Heart right ventricle (tissue), 16 donors: Measurements from ENCODE around the gene SEC24A. TPM values are rescaled to one million over a fixed set of nuclear protein-coding genes. Genes with fewer than 3 reads are reported as not detected.
"Not testable (repeated sequence)": the region's sequence is repeated elsewhere in the genome, so short reads cannot be mapped to it uniquely, and the experiment has no call there.

ENCODE experiments used
- ATAC-seq, 8 donors: fragments of 200-7000 bp; cut with Tn5 transposase; one replicate each; pipeline ENCODE4 v1.9.1; 2020; ENCODE audit warnings: mild to moderate bottlenecking in 8 of 8, moderate library complexity in 8 of 8, moderate number of reproducible peaks in 1 of 8
- DNase-seq, 2 donors: peaks; one replicate each; pipeline ENCODE4 v3.0.0-alpha.2; 2020
- H3K27ac ChIP-seq, 10 donors: fragments of 200-600 bp; sonication (generic) in 2 of 10; one replicate each; pipeline versions ENCODE4 v1.5.0 to v1.8.0; 2020 to 2022; ENCODE audit warnings: mild to moderate bottlenecking in 3 of 10
- H3K27me3 ChIP-seq, 7 donors: fragments of 200-600 bp; one replicate each; pipeline ENCODE4 v1.8.0; 2021 to 2022; ENCODE audit warnings: mild to moderate bottlenecking in 2 of 7
- H3K36me3 ChIP-seq, 9 donors: fragments of 200-600 bp; sonication (generic) in 1 of 9; one replicate each; pipeline versions ENCODE4 v1.5.0 to v1.8.0; 2020 to 2022; ENCODE audit warnings: mild to moderate bottlenecking in 2 of 9
- H3K4me1 ChIP-seq, 9 donors: fragments of 200-600 bp; sonication (generic) in 1 of 9; one replicate each; pipeline versions ENCODE4 v1.5.0 to v1.8.0; 2020 to 2022; ENCODE audit warnings: mild to moderate bottlenecking in 4 of 9
- H3K4me3 ChIP-seq, 10 donors: fragments of 200-600 bp; sonication (generic) in 2 of 10; one replicate each; pipeline versions ENCODE4 v1.5.0 to v1.8.0; 2020 to 2022; ENCODE audit warnings: mild to moderate bottlenecking in 7 of 10, moderate library complexity in 2 of 10
- H3K9me3 ChIP-seq, 11 donors: fragments of 200-600 bp in 10 of 11; sonication (generic) in 2 of 11; one replicate each; pipeline versions ENCODE4 v1.5.0 to v1.8.0; 2013 to 2022; ENCODE audit warnings: mild to moderate bottlenecking in 2 of 11, control low read depth in 1 of 11, moderate library complexity in 1 of 11
- CTCF ChIP-seq, 9 donors: fragments of 200-600 bp; sonication (generic) in 2 of 9; IDR thresholded peaks; one replicate each; pipeline versions ENCODE4 v1.5.0 to v1.8.0; 2021 to 2022; ENCODE audit warnings: antibody characterized with exemption in 9 of 9, mild to moderate bottlenecking in 5 of 9, moderate library complexity in 1 of 9
- WGBS, 2 donors: extraction: QIAGEN DNeasy Blood & Tissue Kit; methylation state at CpG; one replicate each; pipeline ENCODE4 v1.1.7; 2013; ENCODE audit warnings: inconsistent platforms in 1 of 2; 5-methylcytosine and 5-hydroxymethylcytosine counted together
- intact Hi-C, 10 donors: fragments of 100-400 bp; cut with DNase I; formaldehyde crosslinking; loops; one replicate each; pipeline versions ENCODE4 v1.11.1 to v1.14.2; 2022
- polyA plus RNA-seq, 2 donors: library from polyadenylated mRNA; stranded (reverse); fragments of 200-250 nt; gene quantifications; one replicate each; pipeline ENCODE4 v1.2.3, GENCODE V29; 2013
- total RNA-seq, 10 donors: library from RNA; stranded (reverse); fragmentation: NEBNext Ultra II Directional in 3 of 10; extraction: Animal tissue kit (Norgen Biotek cat#: 25700) in 3 of 10; gene quantifications; one replicate each; pipeline versions ENCODE4 v1.2.1 to v1.2.4, GENCODE V29; 2021 to 2023
- donor health status: Arrhythmogenic right ventricular cardiomyopathy.
- donor health status: ischemic (EF 13 %, LVEDD 7.1; RV severe dilation, severe dysfunction).
- donor health status: healthy with polysubstance abuse.
- donor health status: DM: no; HTN: yes; CAD: no.
- donor health status: DM: no; HTN: no; CAD: no.
- donor health status: ischemic (EF 25% LVEDD 6.9; RV normal size, moderate dysfunction).
- donor health status: ischemic (EF 25% LVEDD 5.7; RV mildly dilated, moderate dysfunction).
- donor health status: healthy.
- donor health status: DM: yes; HTN: yes; CAD: no.
- donor health status: Ischemic cardiomyopathy.
- donor health status: ischemic (EF 35%, LVEDD 5.7; RV mildly dilated, moderate dysfunction).
- donor health status: nonischemic (EF 11% LVEDD 7.7; RV severe dilation, severe dysfunction).
- donor health status: DM: yes; HTN: yes; CAD: no.
- donor health status: PGD.
- donor health status: ischemic (EF 29% LVEDD 5.4; RV normal size, mild dysfunction).
- donor health status: nonischemic (EF 23%, LVEDD 6.1; RV moderate dilation, normal function).

SEC24A gene
- total and polyA plus RNA-seq, 12 donors: 2.6 to 13.7 (median 8.9) TPM

- Histone ChIP-seq H3K4me1 (peaks cover 9 to 42% (median 40%) of the 10 kb centered on the region in 9 donors), H3K27me3 (no peaks in the 10 kb centered on the region), H3K4me3 (peak overlapping the region; percentile 71 to 99 (median 88)), H3K36me3 (peaks cover 0 to 11% (median 0%) of the 10 kb centered on the region in 9 donors), H3K9me3 (no peaks in the 10 kb centered on the region), H3K27ac (peak overlapping the region; percentile 88 to 99 (median 94))
- 1 to 2% methylated on average over 18 of the region's 18 CpGs for WGBS, 2 donors
- intact Hi-C loops: loop anchor here in 2 of 10 donors (1.0 to 2.0 kb wide), 2 partner anchors 16 to 18 kb away; partner anchors contain the start of gene SAR1B (in 1 of the 2)
- no peak for TF ChIP-seq CTCF (IDR thresholded peaks at IDR 0.05)
- DNase-seq (peak in 1 of 2 donors; percentile 26), ATAC-seq (peak; percentile 47 to 76 (median 67))
Observed at GRCh38 chr5:134649163-134649835, 714 bp downstream of the SEC24A start.

- Histone ChIP-seq H3K4me3 (peak overlapping the region in 4 of 10 donors; percentile 71 to 97 (median 75)), H3K36me3 (peaks cover 0 to 11% (median 0%) of the 10 kb centered on the region in 9 donors), H3K4me1 (peaks cover 9 to 45% (median 40%) of the 10 kb centered on the region in 9 donors), H3K27ac (peak overlapping the region in 4 of 10 donors; percentile 11 to 58 (median 32))
- intact Hi-C loops, ATAC-seq, DNase-seq, H3K27me3 ChIP-seq, H3K9me3 ChIP-seq: not testable (repeated sequence)
- WGBS, 2 donors: 71 to 73% methylated on average over 6 of the region's 6 CpGs
Observed at GRCh38 chr5:134650660-134651059, 2.1 kb downstream of the SEC24A start.

GRCh38 chr5:134651531-134651930 is 2.9 kb downstream of the SEC24A start:
- no peak overlapping the region for H3K4me3 ChIP-seq
- intact Hi-C loops: no loop called here
- WGBS, 2 donors: 91 to 92% methylated on average over 4 of the region's 4 CpGs
- peaks cover 9 to 45% (median 39%) of the 10 kb centered on the region in 9 donors for H3K4me1 ChIP-seq
- ATAC-seq (no peak), DNase-seq (no peak)
- H3K36me3 ChIP-seq: peaks cover 0 to 11% (median 0%) of the 10 kb centered on the region in 9 donors
- no peaks in the 10 kb centered on the region for H3K27me3 ChIP-seq
- H3K9me3 ChIP-seq: no peaks in the 10 kb centered on the region
- TF ChIP-seq CTCF (IDR thresholded peaks at IDR 0.05): no peak
- H3K27ac ChIP-seq: peak overlapping the region in 1 of 10 donors; percentile 5

GRCh38 chr5:134656690-134657089 is 8.1 kb downstream of the SEC24A start:
- no peak for TF ChIP-seq CTCF (IDR thresholded peaks at IDR 0.05)
- H3K4me1 ChIP-seq: peaks cover 0 to 25% (median 6%) of the 10 kb centered on the region in 9 donors
- peaks cover 0 to 37% (median 4%) of the 10 kb centered on the region in 9 donors for H3K36me3 ChIP-seq
- no peak for DNase-seq
- no peak overlapping the region for H3K27ac ChIP-seq
- no peaks in the 10 kb centered on the region for H3K27me3 ChIP-seq
- no peak for ATAC-seq
- H3K4me3 ChIP-seq: no peak overlapping the region
- 91 to 93% methylated on average over 8 of the region's 8 CpGs for WGBS, 2 donors
- H3K9me3 ChIP-seq: no peaks in the 10 kb centered on the region
- intact Hi-C loops: no loop called here

- peaks cover 0 to 20% (median 0%) of the 10 kb centered on the region in 9 donors for H3K4me1 ChIP-seq
- no peaks in the 10 kb centered on the region for H3K27me3 ChIP-seq
- ATAC-seq: peak in 1 of 8 donors; percentile 11
- H3K36me3 ChIP-seq: peaks cover 0 to 64% (median 21%) of the 10 kb centered on the region in 9 donors
- intact Hi-C loops: no loop called here
- DNase-seq: no peak
- no peak overlapping the region for H3K27ac ChIP-seq
- no peak overlapping the region for H3K4me3 ChIP-seq
- TF ChIP-seq CTCF (IDR thresholded peaks at IDR 0.05): no peak
- WGBS, 2 donors: 86 to 88% methylated on average over 4 of the region's 4 CpGs
- H3K9me3 ChIP-seq: no peaks in the 10 kb centered on the region
Observed at GRCh38 chr5:134659456-134659855, 10.9 kb downstream of the SEC24A start.
